ENCODE data around the gene HNRNPUL1.
A peak's percentile ranks its signal among the peaks of the same experiment; 100 is the strongest.
"Not testable (repeated sequence)": the region's sequence is repeated elsewhere in the genome, so short reads cannot be mapped to it uniquely, and the experiment has no call there.

HNRNPUL1 gene

DNA sequence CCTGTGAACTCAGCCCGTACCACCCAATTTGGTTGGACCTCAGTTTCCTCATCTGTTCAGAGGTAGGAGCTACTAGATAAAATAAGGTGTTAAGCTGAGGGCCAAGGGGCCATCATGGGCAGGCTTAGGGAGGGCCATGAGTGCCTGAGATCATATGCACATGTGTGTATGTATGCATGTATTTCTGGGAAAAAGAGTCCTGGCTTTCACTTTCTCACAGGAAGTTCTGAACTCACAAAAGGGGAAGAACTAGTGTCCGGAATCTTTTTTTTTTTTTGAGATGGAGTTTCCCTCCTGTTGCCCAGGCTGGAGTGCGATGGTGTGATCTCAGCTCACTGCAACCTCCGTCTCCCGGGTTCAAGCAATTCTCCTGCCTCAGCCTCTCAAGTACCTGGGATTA lies 70.6 kb downstream of the HNRNPUL1 start:
- no peak for DNase-seq (ENCODE audit: low read depth)
- in situ Hi-C loops (cut with HindIII; ENCODE audit: low sequenced_read_pairs): no loop called here
- H3K4me3 ChIP-seq (ENCODE audit: low read depth, low read length): no peak overlapping the region
- TF ChIP-seq, protein P1, sequence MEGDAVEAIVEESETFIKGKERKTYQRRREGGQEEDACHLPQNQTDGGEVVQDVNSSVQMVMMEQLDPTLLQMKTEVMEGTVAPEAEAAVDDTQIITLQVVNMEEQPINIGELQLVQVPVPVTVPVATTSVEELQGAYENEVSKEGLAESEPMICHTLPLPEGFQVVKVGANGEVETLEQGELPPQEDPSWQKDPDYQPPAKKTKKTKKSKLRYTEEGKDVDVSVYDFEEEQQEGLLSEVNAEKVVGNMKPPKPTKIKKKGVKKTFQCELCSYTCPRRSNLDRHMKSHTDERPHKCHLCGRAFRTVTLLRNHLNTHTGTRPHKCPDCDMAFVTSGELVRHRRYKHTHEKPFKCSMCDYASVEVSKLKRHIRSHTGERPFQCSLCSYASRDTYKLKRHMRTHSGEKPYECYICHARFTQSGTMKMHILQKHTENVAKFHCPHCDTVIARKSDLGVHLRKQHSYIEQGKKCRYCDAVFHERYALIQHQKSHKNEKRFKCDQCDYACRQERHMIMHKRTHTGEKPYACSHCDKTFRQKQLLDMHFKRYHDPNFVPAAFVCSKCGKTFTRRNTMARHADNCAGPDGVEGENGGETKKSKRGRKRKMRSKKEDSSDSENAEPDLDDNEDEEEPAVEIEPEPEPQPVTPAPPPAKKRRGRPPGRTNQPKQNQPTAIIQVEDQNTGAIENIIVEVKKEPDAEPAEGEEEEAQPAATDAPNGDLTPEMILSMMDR (IDR thresholded peaks at IDR 0.05; ENCODE audit: low read depth, low read length, missing control alignments): no peak

DNA sequence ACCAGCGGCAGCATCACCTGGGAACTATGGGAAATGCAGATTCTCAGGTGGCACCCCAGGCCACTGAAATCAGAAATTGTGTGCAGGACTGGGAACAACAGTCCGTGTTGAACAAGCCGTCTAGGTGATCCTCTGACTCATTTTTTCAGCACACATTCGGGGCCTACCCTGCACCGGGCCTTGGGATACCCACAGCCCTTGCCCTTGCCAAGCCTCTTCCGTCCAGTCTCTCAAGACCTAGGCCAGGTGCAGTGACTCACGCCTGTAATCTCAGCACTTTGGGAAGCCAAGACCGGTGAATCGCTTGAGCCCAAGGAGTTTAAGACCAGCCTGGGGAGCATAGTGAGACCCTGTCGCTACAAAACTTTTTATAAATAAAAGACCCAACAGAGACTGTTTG lies 71.3 kb downstream of the HNRNPUL1 start:
- TF ChIP-seq, protein P1 (IDR thresholded peaks at IDR 0.05; ENCODE audit: low read depth, low read length, missing control alignments): no peak
- in situ Hi-C loops (cut with HindIII; ENCODE audit: low sequenced_read_pairs): no loop called here
- no peak overlapping the region for H3K4me3 ChIP-seq (ENCODE audit: low read depth, low read length)

DNA sequence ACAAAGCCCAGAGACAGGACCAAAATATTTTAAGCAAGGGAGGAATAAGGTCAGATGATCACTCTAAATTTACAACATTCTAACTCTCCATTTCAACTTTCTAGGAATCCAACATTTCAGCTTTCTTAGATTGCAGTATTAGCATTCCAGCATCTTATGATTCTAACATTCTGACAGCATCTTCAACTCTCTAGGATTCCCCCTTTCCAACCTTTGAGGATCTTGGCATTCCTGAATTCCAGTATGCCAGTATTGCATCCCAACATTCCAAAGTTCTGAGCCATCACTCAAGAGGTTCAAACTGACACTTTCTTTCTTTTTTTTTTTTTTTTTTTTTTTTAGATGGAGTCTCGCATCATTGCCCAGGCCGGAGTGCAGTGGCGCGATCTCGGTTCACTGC lies 75.8 kb downstream of the HNRNPUL1 start:
- no peak for DNase-seq (ENCODE audit: low read depth)
- no peak overlapping the region for H3K4me3 ChIP-seq (ENCODE audit: low read depth, low read length)
- TF ChIP-seq, protein P1 (IDR thresholded peaks at IDR 0.05; ENCODE audit: low read depth, low read length, missing control alignments): no peak
- in situ Hi-C loops (cut with HindIII; ENCODE audit: low sequenced_read_pairs): no loop called here

More for the DNA sequence above, 71.3 kb downstream of the HNRNPUL1 start:
- DNase-seq (ENCODE audit: low read depth): no peak

DNA sequence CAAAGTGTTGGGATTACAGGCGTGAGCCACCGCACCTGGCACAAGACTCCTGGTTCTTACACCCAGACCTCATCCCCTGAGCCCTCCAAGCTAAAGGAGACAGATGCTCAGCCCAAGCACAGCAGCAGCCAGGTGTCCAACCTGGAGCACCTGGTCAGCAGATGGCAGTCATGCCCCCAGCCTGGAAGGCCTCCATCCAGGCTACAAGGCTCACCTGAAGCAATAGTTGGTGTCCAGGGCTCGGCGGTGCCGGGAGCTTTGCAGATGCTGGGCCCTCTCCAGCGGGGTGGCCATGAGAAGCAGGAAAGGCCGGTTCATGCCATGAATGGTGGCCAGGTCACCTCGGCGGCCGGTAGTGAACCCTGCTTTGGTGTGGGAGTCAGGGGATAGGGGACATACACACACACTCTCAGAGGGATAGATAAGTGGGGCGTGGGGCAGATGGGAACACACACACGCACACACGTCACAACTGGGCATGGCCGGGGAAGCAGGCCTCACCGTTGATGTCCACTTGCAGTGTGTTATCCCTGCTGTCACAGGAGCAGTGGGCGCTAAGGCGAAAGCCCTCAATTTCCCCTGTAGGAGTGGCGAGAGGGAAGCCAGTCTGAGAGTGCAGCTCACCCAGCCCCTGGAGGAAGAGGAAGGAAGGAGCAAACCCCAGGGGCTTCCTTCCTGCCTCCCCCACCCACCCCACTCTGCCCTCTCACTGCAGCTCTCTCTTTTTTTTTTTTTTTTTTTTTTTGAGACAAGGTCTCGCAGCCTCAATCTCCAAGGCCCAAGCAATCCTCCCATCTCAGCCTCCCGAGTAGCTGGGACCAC lies 77.7 kb downstream of the HNRNPUL1 start:
- TF ChIP-seq, protein P1 (IDR thresholded peaks at IDR 0.05; ENCODE audit: low read depth, low read length, missing control alignments): no peak
- in situ Hi-C loops (cut with HindIII; ENCODE audit: low sequenced_read_pairs): no loop called here
- H3K4me3 ChIP-seq (ENCODE audit: low read depth, low read length): no peak overlapping the region
- DNase-seq (ENCODE audit: low read depth): no peak

DNA sequence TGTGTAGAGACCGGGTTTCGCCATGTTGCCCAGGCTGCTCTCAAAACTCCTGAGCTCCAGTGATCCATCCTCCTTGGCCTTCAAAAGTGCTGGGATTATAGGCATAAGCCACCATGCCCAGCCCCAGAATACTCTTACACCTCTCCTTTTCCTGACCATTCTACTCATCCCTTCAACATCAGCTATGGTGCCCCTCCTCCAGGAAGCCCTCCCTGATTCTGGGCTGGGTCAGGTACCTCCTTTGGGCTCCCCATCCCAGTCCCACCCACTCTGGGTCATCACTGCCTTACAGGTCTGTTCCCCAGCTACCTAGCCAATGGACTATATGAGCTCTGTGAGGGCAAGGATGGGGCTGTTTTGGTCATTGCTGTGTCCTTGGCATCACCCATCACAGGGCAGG lies 80.0 kb downstream of the HNRNPUL1 start:
- no peak for DNase-seq (ENCODE audit: low read depth)
- TF ChIP-seq, protein P1 (IDR thresholded peaks at IDR 0.05; ENCODE audit: low read depth, low read length, missing control alignments): no peak
- H3K4me3 ChIP-seq (ENCODE audit: low read depth, low read length): no peak overlapping the region
- in situ Hi-C loops (cut with HindIII; ENCODE audit: low sequenced_read_pairs): no loop called here

DNA sequence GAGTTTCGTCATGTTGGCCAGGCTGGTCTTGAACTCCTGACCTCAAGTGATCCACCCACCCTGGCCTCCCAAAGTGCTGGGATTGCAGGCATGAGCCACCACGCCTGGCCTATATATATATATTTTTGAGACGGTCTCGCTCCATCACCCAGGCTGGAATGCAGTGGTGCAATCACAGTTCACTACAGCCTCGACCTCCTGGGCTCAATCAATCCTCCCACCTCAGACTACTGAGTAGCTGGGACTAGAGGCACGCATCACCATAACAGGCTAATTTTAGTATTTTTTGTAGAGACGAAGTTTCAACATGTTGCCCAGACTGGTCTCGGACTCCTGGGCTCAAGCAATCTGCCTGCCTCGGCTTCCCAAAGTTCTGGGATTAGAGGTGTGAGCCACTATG lies 82.7 kb downstream of the HNRNPUL1 start:
- H3K4me3 ChIP-seq (ENCODE audit: low read depth, low read length); in situ Hi-C loops (cut with HindIII; ENCODE audit: low sequenced_read_pairs); DNase-seq (ENCODE audit: low read depth): not testable (repeated sequence)

DNA sequence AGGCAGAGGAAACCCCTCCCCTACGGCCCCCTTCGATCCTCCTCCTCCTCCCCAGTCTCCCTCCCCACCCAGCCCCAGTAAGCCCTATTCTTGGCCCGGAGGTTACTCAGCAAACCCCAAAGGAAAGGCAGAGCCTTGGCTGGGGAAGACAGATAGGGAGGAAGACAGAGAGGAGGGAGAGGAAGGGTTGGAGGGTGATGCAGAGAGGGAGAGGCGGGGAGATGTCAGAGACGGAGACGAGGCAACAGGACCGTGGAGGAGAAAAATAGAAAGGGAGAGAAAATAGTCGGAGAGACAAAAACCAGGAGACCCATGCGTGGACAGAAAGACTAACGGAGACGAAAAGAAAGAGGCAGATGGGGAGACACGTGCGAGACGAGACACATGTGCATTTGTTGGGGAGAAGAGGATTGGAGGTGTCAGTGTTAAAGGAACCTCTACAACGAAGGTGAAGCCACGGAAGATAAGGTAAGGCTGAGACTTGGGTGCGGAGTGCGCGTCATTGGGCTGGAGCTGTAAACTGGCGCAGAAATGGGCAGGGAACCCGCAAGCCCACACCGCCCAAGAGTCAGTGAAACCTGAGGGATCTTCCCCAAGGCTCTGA lies 86.7 kb downstream of the HNRNPUL1 start:
- H3K4me3 ChIP-seq (ENCODE audit: low read depth, low read length): peak overlapping the region; percentile 86
- in situ Hi-C loops (cut with HindIII; ENCODE audit: low sequenced_read_pairs): no loop called here
- no peak for DNase-seq (ENCODE audit: low read depth)
- TF ChIP-seq, protein P1 (IDR thresholded peaks at IDR 0.05; ENCODE audit: low read depth, low read length, missing control alignments): no peak

Measured in astrocyte of the cerebellum (primary cell).